ENCODE data around the gene MRPL18. TPM values are rescaled to one million over a fixed set of nuclear protein-coding genes. Genes with fewer than 3 reads are reported as not detected.

Gene MRPL18
- total RNA-seq, 1 experiment from 2014 or later: 95.2 TPM

DNA sequence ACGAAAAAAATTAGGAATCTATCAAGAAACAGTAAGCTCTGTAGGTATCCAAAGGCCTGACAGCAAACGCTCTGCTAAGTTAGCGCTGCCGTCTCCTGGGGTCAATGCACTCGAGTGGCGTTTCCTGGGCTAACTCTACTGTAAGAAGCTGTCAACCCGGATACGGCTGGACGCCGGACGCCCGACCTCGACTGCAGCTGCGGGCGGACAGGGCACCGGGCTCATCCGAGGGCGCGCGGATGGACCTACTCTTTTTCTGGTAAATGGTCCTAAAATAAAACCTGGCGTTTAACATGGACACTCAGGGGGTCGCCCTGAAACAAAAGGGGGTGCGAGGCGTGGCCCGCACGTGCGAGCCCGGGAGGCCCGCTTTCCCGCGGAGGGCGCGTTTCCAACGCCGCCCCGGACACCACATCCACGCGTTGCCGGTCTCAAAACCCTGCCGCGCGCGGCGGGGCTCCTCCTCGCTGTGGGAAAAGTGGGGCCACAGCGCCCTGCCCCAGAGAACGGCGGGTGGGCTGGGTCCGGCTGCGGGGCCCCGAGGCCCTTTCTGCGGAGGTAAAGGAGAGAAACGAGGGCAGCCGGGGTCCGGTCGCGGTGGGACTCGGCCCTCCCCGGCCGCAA, 1.4 kb upstream of the MRPL18 start (continued):
- no peak for TF ChIP-seq IRF1 (CRISPR knock-in tag; IDR thresholded peaks at IDR 0.05)
- TF ChIP-seq ETV6 (CRISPR knock-in tag; IDR thresholded peaks at IDR 0.05): no peak
- TF ChIP-seq GRHL2 (CRISPR knock-in tag; IDR thresholded peaks at IDR 0.05; ENCODE audit: insufficient replicate concordance, severe bottlenecking): no peak
- TF ChIP-seq NR1H2 (CRISPR knock-in tag; IDR thresholded peaks at IDR 0.05): 0 out of 2 replicates have a peak, but pooled peaks have one; percentile 48
- TF ChIP-seq, protein P1, sequence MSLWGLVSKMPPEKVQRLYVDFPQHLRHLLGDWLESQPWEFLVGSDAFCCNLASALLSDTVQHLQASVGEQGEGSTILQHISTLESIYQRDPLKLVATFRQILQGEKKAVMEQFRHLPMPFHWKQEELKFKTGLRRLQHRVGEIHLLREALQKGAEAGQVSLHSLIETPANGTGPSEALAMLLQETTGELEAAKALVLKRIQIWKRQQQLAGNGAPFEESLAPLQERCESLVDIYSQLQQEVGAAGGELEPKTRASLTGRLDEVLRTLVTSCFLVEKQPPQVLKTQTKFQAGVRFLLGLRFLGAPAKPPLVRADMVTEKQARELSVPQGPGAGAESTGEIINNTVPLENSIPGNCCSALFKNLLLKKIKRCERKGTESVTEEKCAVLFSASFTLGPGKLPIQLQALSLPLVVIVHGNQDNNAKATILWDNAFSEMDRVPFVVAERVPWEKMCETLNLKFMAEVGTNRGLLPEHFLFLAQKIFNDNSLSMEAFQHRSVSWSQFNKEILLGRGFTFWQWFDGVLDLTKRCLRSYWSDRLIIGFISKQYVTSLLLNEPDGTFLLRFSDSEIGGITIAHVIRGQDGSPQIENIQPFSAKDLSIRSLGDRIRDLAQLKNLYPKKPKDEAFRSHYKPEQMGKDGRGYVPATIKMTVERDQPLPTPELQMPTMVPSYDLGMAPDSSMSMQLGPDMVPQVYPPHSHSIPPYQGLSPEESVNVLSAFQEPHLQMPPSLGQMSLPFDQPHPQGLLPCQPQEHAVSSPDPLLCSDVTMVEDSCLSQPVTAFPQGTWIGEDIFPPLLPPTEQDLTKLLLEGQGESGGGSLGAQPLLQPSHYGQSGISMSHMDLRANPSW (CRISPR knock-in tag; conservative IDR thresholded peaks at IDR 0.05; ENCODE audit: low read depth): no peak
- TF ChIP-seq, protein P2, sequence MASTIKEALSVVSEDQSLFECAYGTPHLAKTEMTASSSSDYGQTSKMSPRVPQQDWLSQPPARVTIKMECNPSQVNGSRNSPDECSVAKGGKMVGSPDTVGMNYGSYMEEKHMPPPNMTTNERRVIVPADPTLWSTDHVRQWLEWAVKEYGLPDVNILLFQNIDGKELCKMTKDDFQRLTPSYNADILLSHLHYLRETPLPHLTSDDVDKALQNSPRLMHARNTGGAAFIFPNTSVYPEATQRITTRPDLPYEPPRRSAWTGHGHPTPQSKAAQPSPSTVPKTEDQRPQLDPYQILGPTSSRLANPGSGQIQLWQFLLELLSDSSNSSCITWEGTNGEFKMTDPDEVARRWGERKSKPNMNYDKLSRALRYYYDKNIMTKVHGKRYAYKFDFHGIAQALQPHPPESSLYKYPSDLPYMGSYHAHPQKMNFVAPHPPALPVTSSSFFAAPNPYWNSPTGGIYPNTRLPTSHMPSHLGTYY (CRISPR knock-in tag; IDR thresholded peaks at IDR 0.05): no peak
- no peak for TF ChIP-seq SMAD4 (CRISPR knock-in tag; IDR thresholded peaks at IDR 0.05)
- no peak for TF ChIP-seq ATF2 (CRISPR knock-in tag; IDR thresholded peaks at IDR 0.05; ENCODE audit: borderline replicate concordance, low read depth)
- TF ChIP-seq TP53 (CRISPR knock-in tag; IDR thresholded peaks at IDR 0.05): no peak
- no peak for TF ChIP-seq ZNF138 (CRISPR knock-in tag; conservative IDR thresholded peaks at IDR 0.05)
- TF ChIP-seq ZNF512 (CRISPR knock-in tag; IDR thresholded peaks at IDR 0.05; ENCODE audit: borderline replicate concordance): no peak
- no peak for TF ChIP-seq GABPB1 (CRISPR knock-in tag; IDR thresholded peaks at IDR 0.05)
- no peak for TF ChIP-seq PRRX2 (CRISPR knock-in tag; IDR thresholded peaks at IDR 0.05)

GRCh38 chr6:159789377-159790148, 704 bp upstream of the MRPL18 start, which contains the start of gene TCP1:
TCP1 (minus strand) TSS chr6:159789602; CDS start chr6:159789468, 134 bp downstream.
- ATAC-seq: peak; percentile 87
- Mint-ChIP-seq H3K36me3 (peaks cover 72% of the 10 kb centered on the region), H3K4me3 (peak within 1 kb of the TSS; percentile 99), H3K27ac (peak within 1 kb of the TSS; percentile 99), H3K27me3 (ENCODE audit: low read depth) (no peaks in the 10 kb centered on the region), H3K9me3 (no peaks in the 10 kb centered on the region), H3K4me1 (peaks cover 42% of the 10 kb centered on the region)
- CTCF ChIA-PET: interaction anchor here (0.6 to 2.6 kb wide), 11 partner anchors 17 to 158 kb away, joined by 3 to 18 read pairs (median 4); partner anchors contain the start of genes ACAT2 and SOD2
- DNase-seq (ENCODE audit: low spot score): peak; percentile 99
- POLR2A ChIA-PET: interaction anchor here (0.5 to 3.5 kb wide), 15 partner anchors 10 to 322 kb away, joined by 3 to 32 read pairs (median 3); partner anchors contain the start of genes ACAT2, PNLDC1 and WTAP
- TF ChIP-seq ATF3 (CRISPR knock-in tag; conservative IDR thresholded peaks at IDR 0.05) (no peak), PRDM15 (CRISPR knock-in tag; IDR thresholded peaks at IDR 0.05) (peak; percentile 71; the same call in 1 of the 2 replicates), FOXP1 (CRISPR knock-in tag; IDR thresholded peaks at IDR 0.05; ENCODE audit: borderline replicate concordance) (peak; percentile 61; the same call in 1 of the 2 replicates)
- TF ChIP-seq, protein P3, sequence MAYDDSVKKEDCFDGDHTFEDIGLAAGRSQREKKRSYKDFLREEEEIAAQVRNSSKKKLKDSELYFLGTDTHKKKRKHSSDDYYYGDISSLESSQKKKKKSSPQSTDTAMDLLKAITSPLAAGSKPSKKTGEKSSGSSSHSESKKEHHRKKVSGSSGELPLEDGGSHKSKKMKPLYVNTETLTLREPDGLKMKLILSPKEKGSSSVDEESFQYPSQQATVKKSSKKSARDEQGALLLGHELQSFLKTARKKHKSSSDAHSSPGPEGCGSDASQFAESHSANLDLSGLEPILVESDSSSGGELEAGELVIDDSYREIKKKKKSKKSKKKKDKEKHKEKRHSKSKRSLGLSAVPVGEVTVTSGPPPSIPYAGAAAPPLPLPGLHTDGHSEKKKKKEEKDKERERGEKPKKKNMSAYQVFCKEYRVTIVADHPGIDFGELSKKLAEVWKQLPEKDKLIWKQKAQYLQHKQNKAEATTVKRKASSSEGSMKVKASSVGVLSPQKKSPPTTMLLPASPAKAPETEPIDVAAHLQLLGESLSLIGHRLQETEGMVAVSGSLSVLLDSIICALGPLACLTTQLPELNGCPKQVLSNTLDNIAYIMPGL (CRISPR knock-in tag; IDR thresholded peaks at IDR 0.05): peak; percentile 69
